Upper lobe of left lung (tissue), 4 donors: ENCODE data around the gene FGF2.

Experiments
- EP300 ChIP-seq, 4 donors: sonication (generic); formaldehyde crosslinking; IDR thresholded peaks; one replicate each; pipeline ENCODE4 v1.5.1; 2017; ENCODE audit warnings: antibody characterized with exemption in 4 of 4, control low read depth in 2 of 4
- POLR2A ChIP-seq, 4 donors: fragments of 450-650 bp; IDR thresholded peaks; one replicate each; pipeline ENCODE4 v1.5.1; 2016 to 2017; ENCODE audit warnings: antibody characterized with exemption in 4 of 4, mild to moderate bottlenecking in 2 of 4
- POLR2AphosphoS5 ChIP-seq, 2 donors: sonication (generic); formaldehyde crosslinking; IDR thresholded peaks; one replicate each; pipeline ENCODE4 v1.5.1; 2017; ENCODE audit warnings: antibody characterized with exemption in 2 of 2
- TF ChIP-seq, protein P1 (sequence below), 6 experiments: fragments of 450-650 bp in 4 of 6; fragments of 200-600 bp in 2 of 6; sonication (generic) in 2 of 6; IDR thresholded peaks; one replicate each; pipeline ENCODE4 v1.5.1; 2016 to 2019; ENCODE audit warnings: antibody characterized with exemption in 6 of 6

DNA sequence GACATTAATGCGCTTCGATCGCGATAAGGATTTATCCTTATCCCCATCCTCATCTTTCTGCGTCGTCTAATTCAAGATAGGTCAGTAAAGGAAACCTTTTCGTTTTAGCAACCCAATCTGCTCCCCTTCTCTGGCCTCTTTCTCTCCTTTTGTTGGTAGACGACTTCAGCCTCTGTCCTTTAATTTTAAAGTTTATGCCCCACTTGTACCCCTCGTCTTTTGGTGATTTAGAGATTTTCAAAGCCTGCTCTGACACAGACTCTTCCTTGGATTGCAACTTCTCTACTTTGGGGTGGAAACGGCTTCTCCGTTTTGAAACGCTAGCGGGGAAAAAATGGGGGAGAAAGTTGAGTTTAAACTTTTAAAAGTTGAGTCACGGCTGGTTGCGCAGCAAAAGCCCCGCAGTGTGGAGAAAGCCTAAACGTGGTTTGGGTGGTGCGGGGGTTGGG is 528 bp upstream of the FGF2 start:
- no peak for TF ChIP-seq POLR2A (IDR thresholded peaks at IDR 0.05)
- no peak for TF ChIP-seq POLR2AphosphoS5 (IDR thresholded peaks at IDR 0.05)
- TF ChIP-seq, protein P1, sequence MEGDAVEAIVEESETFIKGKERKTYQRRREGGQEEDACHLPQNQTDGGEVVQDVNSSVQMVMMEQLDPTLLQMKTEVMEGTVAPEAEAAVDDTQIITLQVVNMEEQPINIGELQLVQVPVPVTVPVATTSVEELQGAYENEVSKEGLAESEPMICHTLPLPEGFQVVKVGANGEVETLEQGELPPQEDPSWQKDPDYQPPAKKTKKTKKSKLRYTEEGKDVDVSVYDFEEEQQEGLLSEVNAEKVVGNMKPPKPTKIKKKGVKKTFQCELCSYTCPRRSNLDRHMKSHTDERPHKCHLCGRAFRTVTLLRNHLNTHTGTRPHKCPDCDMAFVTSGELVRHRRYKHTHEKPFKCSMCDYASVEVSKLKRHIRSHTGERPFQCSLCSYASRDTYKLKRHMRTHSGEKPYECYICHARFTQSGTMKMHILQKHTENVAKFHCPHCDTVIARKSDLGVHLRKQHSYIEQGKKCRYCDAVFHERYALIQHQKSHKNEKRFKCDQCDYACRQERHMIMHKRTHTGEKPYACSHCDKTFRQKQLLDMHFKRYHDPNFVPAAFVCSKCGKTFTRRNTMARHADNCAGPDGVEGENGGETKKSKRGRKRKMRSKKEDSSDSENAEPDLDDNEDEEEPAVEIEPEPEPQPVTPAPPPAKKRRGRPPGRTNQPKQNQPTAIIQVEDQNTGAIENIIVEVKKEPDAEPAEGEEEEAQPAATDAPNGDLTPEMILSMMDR (IDR thresholded peaks at IDR 0.05): no peak
- no peak for TF ChIP-seq EP300 (IDR thresholded peaks at IDR 0.05)
